Sigmoid colon (tissue), 4 donors: ENCODE measurements around the gene RBM34.

Experiments
- EP300 ChIP-seq, 4 donors: sonication (generic); formaldehyde crosslinking; IDR thresholded peaks; one replicate each; pipeline ENCODE4 v1.6.1; 2017; ENCODE audit warnings: antibody characterized with exemption in 4 of 4
- POLR2AphosphoS5 ChIP-seq, 4 donors: sonication (generic); formaldehyde crosslinking; IDR thresholded peaks; one replicate each; pipeline ENCODE4 v1.6.1; 2017; ENCODE audit warnings: antibody characterized with exemption in 4 of 4
- TF ChIP-seq, protein P1 (sequence below), 4 experiments: fragments of 450-650 bp in 3 of 4; fragments of 200-600 bp in 1 of 4; IDR thresholded peaks; one replicate each; pipeline ENCODE4 v1.5.1; 2016 to 2019; ENCODE audit warnings: antibody characterized with exemption in 4 of 4, mild to moderate bottlenecking in 3 of 4, moderate library complexity in 2 of 4

DNA sequence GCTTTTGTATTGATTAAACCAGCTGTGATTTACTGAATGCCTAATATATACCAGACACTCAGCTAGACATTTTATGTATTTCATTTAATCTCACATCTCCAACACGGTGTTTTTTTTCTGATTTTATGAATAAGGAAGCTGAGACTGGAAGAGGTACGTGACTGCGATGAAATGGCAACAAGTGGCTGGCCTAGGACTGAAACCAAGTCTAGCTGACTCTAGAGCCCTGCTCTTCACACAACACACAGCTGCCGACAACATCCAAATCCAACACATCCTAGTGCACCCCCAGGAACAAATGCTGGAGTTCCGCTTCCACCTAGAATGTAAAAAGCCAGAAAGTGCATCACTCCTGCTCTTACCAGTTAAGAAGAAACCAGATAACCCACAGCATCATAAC lies 21.7 kb downstream of the RBM34 start:
- TF ChIP-seq, protein P1, sequence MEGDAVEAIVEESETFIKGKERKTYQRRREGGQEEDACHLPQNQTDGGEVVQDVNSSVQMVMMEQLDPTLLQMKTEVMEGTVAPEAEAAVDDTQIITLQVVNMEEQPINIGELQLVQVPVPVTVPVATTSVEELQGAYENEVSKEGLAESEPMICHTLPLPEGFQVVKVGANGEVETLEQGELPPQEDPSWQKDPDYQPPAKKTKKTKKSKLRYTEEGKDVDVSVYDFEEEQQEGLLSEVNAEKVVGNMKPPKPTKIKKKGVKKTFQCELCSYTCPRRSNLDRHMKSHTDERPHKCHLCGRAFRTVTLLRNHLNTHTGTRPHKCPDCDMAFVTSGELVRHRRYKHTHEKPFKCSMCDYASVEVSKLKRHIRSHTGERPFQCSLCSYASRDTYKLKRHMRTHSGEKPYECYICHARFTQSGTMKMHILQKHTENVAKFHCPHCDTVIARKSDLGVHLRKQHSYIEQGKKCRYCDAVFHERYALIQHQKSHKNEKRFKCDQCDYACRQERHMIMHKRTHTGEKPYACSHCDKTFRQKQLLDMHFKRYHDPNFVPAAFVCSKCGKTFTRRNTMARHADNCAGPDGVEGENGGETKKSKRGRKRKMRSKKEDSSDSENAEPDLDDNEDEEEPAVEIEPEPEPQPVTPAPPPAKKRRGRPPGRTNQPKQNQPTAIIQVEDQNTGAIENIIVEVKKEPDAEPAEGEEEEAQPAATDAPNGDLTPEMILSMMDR (IDR thresholded peaks at IDR 0.05): no peak
- no peak for TF ChIP-seq POLR2AphosphoS5 (IDR thresholded peaks at IDR 0.05)
- no peak for TF ChIP-seq EP300 (IDR thresholded peaks at IDR 0.05)
